K562 (cell line): Measurements from ENCODE around the gene HDHD2. TPM values are rescaled to one million over a fixed set of nuclear protein-coding genes. Genes with fewer than 3 reads are reported as not detected.

Source experiments
- ATAC-seq: fragments of 200-7000 bp; cut with Tn5 transposase; 3 replicates; pipeline ENCODE4 v1.9.1; 2020; ENCODE audit warnings: moderate library complexity
- BruUV-seq: library from RNA; stranded (reverse); fragments of 400-500 nt; replicated peaks from 2 replicates; lab custom pipeline; 2021; lab: Mats Ljungman, UMichigan
- CTCF ChIA-PET: fragments of 300-600 bp; formaldehyde crosslinking; extraction: SDS; loops from one replicate; lab custom pipeline; 2021; ENCODE audit warnings: low intra/inter-chr PET ratio; lab: Yijun Ruan, JAX
- POLR2A ChIA-PET: fragments of 300-600, 350-650 bp; sonication (Branson Sonifier 250); formaldehyde crosslinking; extraction: SDS; loops from one replicate; lab custom pipeline; 2021; ENCODE audit warnings: antibody characterized with exemption, inconsistent platforms; lab: Yijun Ruan, JAX
- DNase-seq, 4 experiments: peaks; one replicate each; pipeline versions ENCODE4 v3.0.0 to v3.0.0-alpha.2; 2011 to 2018; ENCODE audit warnings: low spot score in 3 of 4, mixed read lengths in 3 of 4; ENCODE audit errors: extremely low read depth in 1 of 4
- FAIRE-seq: peaks from 2 replicates; lab custom pipeline; 2011; peaks lifted over from hg19 to GRCh38; lab: Jason Lieb, UNC
- H2AFZ ChIP-seq: 2 replicates; pipeline ENCODE4 v1.6.0; 2011; ENCODE audit warnings: low read depth, low read length, control low read depth, inconsistent platforms
- H3K27ac ChIP-seq: fragments of 200-600 bp; 3 replicates; pipeline ENCODE4 v1.8.0; 2011; ENCODE audit warnings: low read depth, mild to moderate bottlenecking, control low read depth, inconsistent platforms, low read length, moderate library complexity, mixed read lengths; ENCODE audit errors: extremely low read depth
- H3K27me3 ChIP-seq, 2 experiments: fragments of 300-600 bp in 1 of 2; 2 replicates in 1 of 2; 3 replicates in 1 of 2; pipeline versions ENCODE4 v1.6.0 to v1.8.0; 2011; ENCODE audit warnings: inconsistent platforms in 2 of 2, low read length in 2 of 2, mild to moderate bottlenecking in 1 of 2, mixed read lengths in 1 of 2, moderate library complexity in 1 of 2; ENCODE audit not compliant: control insufficient read depth in 2 of 2, insufficient read depth in 2 of 2
- H3K36me3 ChIP-seq: fragments of 300-600 bp; 3 replicates; pipeline ENCODE4 v1.8.0; 2011; ENCODE audit warnings: mild to moderate bottlenecking, low read length, inconsistent platforms; ENCODE audit not compliant: control insufficient read depth, insufficient read depth
- H3K4me1 ChIP-seq, 2 experiments: fragments of 200-600 bp in 1 of 2; replicated peaks in 1 of 2; 2 replicates in 1 of 2; 3 replicates in 1 of 2; pipeline versions ENCODE4 v1.5.1 to v1.8.0; 2011; ENCODE audit warnings: inconsistent platforms in 2 of 2, low read length in 2 of 2, mild to moderate bottlenecking in 1 of 2, mixed read lengths in 1 of 2, moderate library complexity in 1 of 2; ENCODE audit not compliant: control insufficient read depth in 2 of 2, insufficient read depth in 2 of 2
- H3K4me2 ChIP-seq: 2 replicates; pipeline ENCODE4 v1.6.1; 2011; ENCODE audit warnings: low read length, control low read depth, inconsistent platforms, mixed read lengths; ENCODE audit not compliant: insufficient read depth
- H3K4me3 ChIP-seq: fragments of 200-600 bp; sonication (generic), shearing (Covaris generic); 2 replicates; pipeline ENCODE4 v1.5.1; 2016; ENCODE audit warnings: control low read depth, inconsistent platforms
- H3K79me2 ChIP-seq: fragments of 200-600 bp; 3 replicates; pipeline ENCODE4 v1.8.0; 2011; ENCODE audit warnings: low read length, inconsistent platforms; ENCODE audit not compliant: control insufficient read depth, insufficient read depth
- H3K9ac ChIP-seq, 2 experiments: 2 replicates each; pipeline versions ENCODE4 v1.6.0 to v1.6.1; 2011; ENCODE audit warnings: low read depth in 2 of 2, low read length in 2 of 2, control low read depth in 1 of 2, inconsistent platforms in 1 of 2, mild to moderate bottlenecking in 1 of 2, mixed read lengths in 1 of 2; ENCODE audit not compliant: insufficient read depth in 1 of 2
- H3K9me1 ChIP-seq: one replicate; pipeline ENCODE4 v1.6.0; 2011; ENCODE audit warnings: inconsistent platforms, mild to moderate bottlenecking, low read length, moderate library complexity; ENCODE audit not compliant: control insufficient read depth, insufficient read depth
- H3K9me3 ChIP-seq: replicated peaks from 2 replicates; pipeline ENCODE4 v1.5.1; 2011; ENCODE audit warnings: low read depth, low read length, inconsistent platforms; ENCODE audit not compliant: control insufficient read depth, insufficient read depth
- H4K20me1 ChIP-seq: replicated peaks from 2 replicates; pipeline ENCODE4 v1.6.1; 2011; ENCODE audit warnings: low read length, inconsistent platforms, mixed read lengths; ENCODE audit not compliant: control insufficient read depth, insufficient read depth
- ATF1 ChIP-seq, 2 experiments: fragments of 450-650 bp in 1 of 2; IDR thresholded peaks; 2 replicates each; pipeline ENCODE4 v1.6.1; 2016; ENCODE audit warnings: missing compliant biosample characterization in 1 of 2, missing genetic modification characterization in 1 of 2
- FOXM1 ChIP-seq, 2 experiments: fragments of 450-650 bp in 1 of 2; sonication (generic) in 1 of 2; formaldehyde crosslinking in 1 of 2; IDR thresholded peaks; 2 replicates each; pipeline versions ENCODE4 v1.6.1 to v1.9.0; 2017 to 2022; ENCODE audit warnings: low read depth in 2 of 2, mild to moderate bottlenecking in 2 of 2, missing genetic modification reagents in 1 of 2, moderate library complexity in 1 of 2
- GTF2E2 ChIP-seq: fragments of 200-800 bp; sonication (Bioruptor generic); IDR thresholded peaks from 2 replicates; pipeline ENCODE4 v1.6.1; 2016; ENCODE audit warnings: missing genetic modification characterization, missing compliant biosample characterization
- MNT ChIP-seq, 2 experiments: fragments of 450-650 bp; conservative IDR thresholded peaks; 2 replicates each; pipeline ENCODE4 v1.6.1; 2017; ENCODE audit warnings: mild to moderate bottlenecking in 2 of 2, moderate library complexity in 2 of 2
- NONO ChIP-seq, 2 experiments: fragments of 200-400 bp in 1 of 2; fragments of 450-650 bp in 1 of 2; formaldehyde crosslinking in 1 of 2; IDR thresholded peaks; 2 replicates each; pipeline ENCODE4 v1.6.1; 2017; ENCODE audit warnings: low read depth in 2 of 2, mild to moderate bottlenecking in 2 of 2, moderate library complexity in 2 of 2, low read length in 1 of 2
- POLR2G ChIP-seq: fragments of 200-400 bp; formaldehyde crosslinking; IDR thresholded peaks from 2 replicates; pipeline ENCODE4 v1.6.1; 2017; ENCODE audit warnings: low read depth, mild to moderate bottlenecking, antibody characterized with exemption, low read length, moderate library complexity
- ZBTB49 ChIP-seq: sonication (generic); formaldehyde crosslinking; IDR thresholded peaks from 2 replicates; pipeline ENCODE4 v1.8.0; 2022; ENCODE audit warnings: missing genetic modification reagents, mild to moderate bottlenecking, borderline replicate concordance
- ZNF41 ChIP-seq: fragments of 250-450 bp; sonication (Bioruptor Pico); conservative IDR thresholded peaks from 2 replicates; pipeline ENCODE4 v1.4.0; 2020; ENCODE audit warnings: mild to moderate bottlenecking
- ZNF445 ChIP-seq: fragments of 250-450 bp; sonication (Bioruptor Pico); IDR thresholded peaks from 2 replicates; pipeline ENCODE4 v1.4.0; 2020; ENCODE audit warnings: low read depth, mild to moderate bottlenecking, moderate library complexity
- WGBS: fragments of 100-300 bp; shearing (Covaris generic); methylation state at CpG from one replicate; pipeline ENCODE4 v1.1.6; 2016; ENCODE audit warnings: low coverage, mixed read lengths; ENCODE audit not compliant: insufficient coverage; ENCODE audit errors: missing lambda C conversion rate; 5-methylcytosine and 5-hydroxymethylcytosine counted together
- in situ Hi-C: fragments of 300-500 bp; cut with MboI; formaldehyde crosslinking; loops from 4 replicates; pipeline ENCODE4 v1.15.0; 2018; ENCODE audit warnings: inconsistent platforms, mixed read lengths
- intact Hi-C: fragments of 100-400 bp; cut with micrococcal nuclease; formaldehyde crosslinking; loops from 2 replicates; pipeline ENCODE4 v1.14.2; 2022
- polyA plus RNA-seq, 8 experiments: library from polyadenylated mRNA; depleted of rRNA in 4 of 8; stranded (reverse) in 5 of 8; unstranded in 3 of 8; fragments of >200 nt; fragmentation: Nextera tagmentation in 2 of 8; fragmentation: Illumina TruSeq in 1 of 8; extraction: Ambion mirVana in 2 of 8; extraction: Trizol in 1 of 8; gene quantifications; 2 replicates each; pipeline versions ENCODE4 v1.2.1 to v1.2.3, GENCODE V29; 2011 to 2014; ENCODE audit warnings: inconsistent platforms in 1 of 8, missing spikeins in 1 of 8
- total RNA-seq, 7 experiments: library from RNA; depleted of rRNA in 6 of 7; stranded (reverse); fragments of >200 nt in 6 of 7; fragmentation: Illumina TruSeq in 2 of 7; extraction: Trizol in 2 of 7; gene quantifications; 2 replicates each; pipeline versions ENCODE4 v1.2.1 to v1.2.3, GENCODE V29; 2011 to 2021; ENCODE audit warnings: low replicate concordance in 1 of 7

Gene HDHD2
- total and polyA plus RNA-seq, 9 of the 15 experiments (the other 6 are each of a cell fraction or from before 2014, with no cell fraction given): 6.8 to 25.2 (median 21.5) TPM

GRCh38 chr18:47163241-47163640 is 12.9 kb upstream of the HDHD2 start:
- FAIRE-seq (no peak), DNase-seq (no peak), ATAC-seq (no peak)
- Histone ChIP-seq H3K9ac (no peak overlapping the region), H3K4me2 (no peak overlapping the region), H4K20me1 (peaks cover 7% of the 10 kb centered on the region; the same call in 1 of the 2 replicates), H3K4me3 (no peak overlapping the region), H3K9me3 (no peaks in the 10 kb centered on the region), H3K27me3 (no peaks in the 10 kb centered on the region), H2AFZ (no peak overlapping the region), H3K4me1 (peaks cover 2 to 4% of the 10 kb centered on the region in 2 experiments; a peak in 2 of 5 replicates)
- intact Hi-C loops: no loop called here
- no TSS peak for BruUV-seq
- 82% methylated on average over 5 of the region's 5 CpGs for WGBS
- in situ Hi-C loops: no loop called here
- CTCF ChIA-PET: no interaction called here
- TF ChIP-seq FOXM1 (IDR thresholded peaks at IDR 0.05; ENCODE audit: low read depth): no peak
- TF ChIP-seq FOXM1 (CRISPR knock-in tag; IDR thresholded peaks at IDR 0.05; ENCODE audit: low read depth): no peak
- no peak for TF ChIP-seq GTF2E2
- no peak for TF ChIP-seq POLR2G
- no peak for TF ChIP-seq ATF1 (CRISPR knock-in tag; IDR thresholded peaks at IDR 0.05)
- TF ChIP-seq ATF1 (tag; IDR thresholded peaks at IDR 0.05): no peak
- no peak for TF ChIP-seq MNT (conservative IDR thresholded peaks at IDR 0.05)
- TF ChIP-seq ZBTB49 (CRISPR knock-in tag): no peak
- no peak for TF ChIP-seq ZNF41
- TF ChIP-seq ZNF445 (CRISPR knock-in tag): no peak
- no peak for TF ChIP-seq NONO (IDR thresholded peaks at IDR 0.05; ENCODE audit: low read depth in 2 of 2, low read length in 1 of 2)
- TF ChIP-seq, all 486 proteins: peak for 0
- H3K36me3 ChIP-seq: 0 out of 3 replicates have a peak, but pooled peaks cover 2% of the 10 kb centered on the region
- H3K79me2 ChIP-seq: peaks cover 69% of the 10 kb centered on the region
- no peaks in the 10 kb centered on the region for H3K9me1 ChIP-seq
- POLR2A ChIA-PET: no interaction called here
- no peak overlapping the region for H3K27ac ChIP-seq
